GM12878 (cell line): Measurements from ENCODE around the gene MCTP2. TPM values are rescaled to one million over a fixed set of nuclear protein-coding genes. Genes with fewer than 3 reads are reported as not detected.

ENCODE experiments used
- ATAC-seq: fragments of 200-7000 bp; cut with Tn5 transposase; 3 replicates; pipeline ENCODE4 v1.9.1; 2020; ENCODE audit warnings: mild to moderate bottlenecking, moderate library complexity
- BruUV-seq: library from RNA; stranded (reverse); fragments of 400-500 nt; replicated peaks from 2 replicates; lab custom pipeline; 2021; lab: Mats Ljungman, UMichigan
- CTCF ChIA-PET: fragments of 300-600 bp; sonication (Branson Sonifier 250); formaldehyde crosslinking; extraction: SDS; loops from one replicate; lab custom pipeline; 2021; ENCODE audit warnings: inconsistent platforms; lab: Yijun Ruan, JAX
- POLR2A ChIA-PET: fragments of 350-600 bp; formaldehyde crosslinking; extraction: SDS; loops from one replicate; lab custom pipeline; 2021; ENCODE audit warnings: inconsistent platforms; lab: Charles Lee
- RAD21 ChIA-PET: fragments of 300-600 bp; sonication (Branson Sonifier 250); formaldehyde crosslinking; loops from one replicate; lab custom pipeline; 2023; ENCODE audit warnings: antibody characterized with exemption; ENCODE audit not compliant: unreplicated experiment; lab: Charles Lee
- SMC1A ChIA-PET: fragments of 300-600 bp; sonication (Branson Sonifier 250); formaldehyde crosslinking; loops from one replicate; lab custom pipeline; 2023; ENCODE audit not compliant: unreplicated experiment, uncharacterized antibody; lab: Charles Lee
- DNase-seq: peaks from one replicate; pipeline ENCODE4 v3.0.0-alpha.2; 2011; ENCODE audit warnings: low read depth, low spot score
- FAIRE-seq: peaks from 3 replicates; lab custom pipeline; 2011; peaks lifted over from hg19 to GRCh38; lab: Jason Lieb, UNC
- H2AFZ ChIP-seq: 2 replicates; pipeline ENCODE4 v1.6.0; 2011; ENCODE audit warnings: low read depth, low read length, control low read depth; ENCODE audit not compliant: control insufficient read depth
- H3K27ac ChIP-seq: 2 replicates; pipeline ENCODE4 v1.5.1; 2011; ENCODE audit warnings: control low read depth; ENCODE audit not compliant: control insufficient read depth, insufficient read depth
- H3K27me3 ChIP-seq, 2 experiments: replicated peaks in 1 of 2; 2 replicates each; pipeline versions ENCODE4 v1.6.0 to v1.6.1; 2011; ENCODE audit warnings: low read length in 1 of 2; ENCODE audit not compliant: control insufficient read depth in 2 of 2, insufficient read depth in 2 of 2
- H3K36me3 ChIP-seq, 2 experiments: 2 replicates each; pipeline ENCODE4 v1.5.1; 2011; ENCODE audit warnings: low read length in 1 of 2; ENCODE audit not compliant: control insufficient read depth in 2 of 2, insufficient read depth in 2 of 2
- H3K4me1 ChIP-seq: 2 replicates; pipeline ENCODE4 v1.6.1; 2011; ENCODE audit warnings: mild to moderate bottlenecking, low read length, moderate library complexity, mixed read lengths; ENCODE audit not compliant: control insufficient read depth, insufficient read depth
- H3K4me2 ChIP-seq: 2 replicates; pipeline ENCODE4 v1.6.0; 2011; ENCODE audit warnings: control low read depth; ENCODE audit not compliant: control insufficient read depth, insufficient read depth
- H3K4me3 ChIP-seq: fragments of 200-600 bp; sonication (generic); 2 replicates; pipeline ENCODE4 v1.5.1; 2016
- H3K79me2 ChIP-seq: 2 replicates; pipeline ENCODE4 v1.6.0; 2011; ENCODE audit warnings: low read length; ENCODE audit not compliant: control insufficient read depth, insufficient read depth
- H3K9ac ChIP-seq: 2 replicates; pipeline ENCODE4 v1.8.0; 2011; ENCODE audit warnings: low read length, control low read depth, mixed read lengths; ENCODE audit not compliant: control insufficient read depth, insufficient read depth
- H3K9me3 ChIP-seq: replicated peaks from 3 replicates; pipeline ENCODE4 v1.5.1; 2011; ENCODE audit warnings: mild to moderate bottlenecking, low read length; ENCODE audit not compliant: control insufficient read depth, insufficient read depth
- H4K20me1 ChIP-seq: 2 replicates; pipeline ENCODE4 v1.6.0; 2011; ENCODE audit not compliant: control insufficient read depth, insufficient read depth
- CHD4 ChIP-seq: fragments of 200-600 bp; sonication (generic); IDR thresholded peaks from 2 replicates; pipeline ENCODE4 v1.6.1; 2016; ENCODE audit warnings: mild to moderate bottlenecking
- CREB1 ChIP-seq: IDR thresholded peaks from 2 replicates; pipeline ENCODE4 v1.6.1; 2012; ENCODE audit warnings: low read depth, mild to moderate bottlenecking, inconsistent platforms
- RAD21 ChIP-seq: IDR thresholded peaks from 2 replicates; pipeline ENCODE4 v1.6.1; 2011; ENCODE audit warnings: mild to moderate bottlenecking, low read depth, low read length, moderate library complexity; ENCODE audit not compliant: insufficient read depth
- RBBP5 ChIP-seq: fragments of 200-600 bp; sonication (generic); conservative IDR thresholded peaks from 2 replicates; pipeline ENCODE4 v1.6.1; 2016
- SMC3 ChIP-seq: IDR thresholded peaks from 2 replicates; pipeline ENCODE4 v1.6.1; 2011; ENCODE audit warnings: low read length, improper control_type of control experiment, borderline replicate concordance
- WGBS: methylation state at CpG from one replicate; pipeline ENCODE4 v1.1.6; 2016; ENCODE audit warnings: low lambda C conversion rate; ENCODE audit not compliant: insufficient replicate concordance, insufficient coverage; ENCODE audit errors: missing lambda C conversion rate; 5-methylcytosine and 5-hydroxymethylcytosine counted together
- in situ Hi-C: fragments of 300-500 bp; cut with MboI; formaldehyde crosslinking; loops from 9 replicates; pipeline ENCODE4 v1.14.3; 2018; ENCODE audit warnings: mixed read lengths
- intact Hi-C: fragments of 100-400 bp; cut with micrococcal nuclease; formaldehyde crosslinking; loops from one replicate; pipeline ENCODE4 v1.14.2; 2022; ENCODE audit not compliant: unreplicated experiment
- polyA plus RNA-seq, 11 experiments: library from polyadenylated mRNA; depleted of rRNA in 4 of 11; unstranded in 6 of 11; stranded (reverse) in 5 of 11; fragments of >200 nt; fragmentation: Nextera tagmentation in 4 of 11; fragmentation: Illumina TruSeq in 1 of 11; extraction: Ambion mirVana in 4 of 11; extraction: Trizol in 1 of 11; gene quantifications; 1 replicate in 1 of 11; 2 replicates in 10 of 11; pipeline versions ENCODE4 v1.2.1 to v1.2.3, GENCODE V29; 2011 to 2016; ENCODE audit warnings: inconsistent platforms in 2 of 11, missing spikeins in 2 of 11, low read depth in 1 of 11
- total RNA-seq, 4 experiments: library from RNA; depleted of rRNA in 3 of 4; stranded (reverse); fragments of >200 nt in 3 of 4; fragmentation: Illumina TruSeq in 1 of 4; extraction: Trizol in 1 of 4; gene quantifications; 2 replicates each; pipeline versions ENCODE4 v1.2.1 to v1.2.3, GENCODE V29; 2013 to 2021
- TF ChIP-seq, protein P1 (sequence below), 3 experiments: IDR thresholded peaks in 2 of 3; conservative IDR thresholded peaks in 1 of 3; 2 replicates each; pipeline ENCODE4 v1.5.1; 2011; ENCODE audit warnings: low read depth in 3 of 3, low read length in 3 of 3, mild to moderate bottlenecking in 3 of 3, control low read depth in 2 of 3, moderate library complexity in 2 of 3, inconsistent platforms in 1 of 3, mixed read lengths in 1 of 3; ENCODE audit not compliant: control insufficient read depth in 2 of 3, insufficient read depth in 1 of 3; ENCODE audit errors: extremely low read depth in 1 of 3
- TF ChIP-seq, protein P2 (sequence below): IDR thresholded peaks from 2 replicates; pipeline ENCODE4 v1.6.1; 2011; ENCODE audit warnings: mild to moderate bottlenecking, low read depth, low read length, moderate library complexity; ENCODE audit not compliant: insufficient replicate concordance
- TF ChIP-seq, protein P3 (sequence below): fragments of 450-650 bp; IDR thresholded peaks from 2 replicates; pipeline ENCODE4 v1.6.1; 2016; ENCODE audit warnings: mild to moderate bottlenecking, moderate library complexity, borderline replicate concordance
- TF ChIP-seq, protein P4 (sequence below): fragments of 450-650 bp; IDR thresholded peaks from 2 replicates; pipeline ENCODE4 v1.6.1; 2016; ENCODE audit warnings: mild to moderate bottlenecking
- TF ChIP-seq, protein P5 (sequence below): IDR thresholded peaks from 2 replicates; pipeline ENCODE4 v1.6.1; 2012; ENCODE audit warnings: low read depth, low read length, improper control_type of control experiment

The MCTP2 gene
- total and polyA plus RNA-seq, 10 of the 15 experiments (the other 5 are each of a cell fraction or from before 2014, with no cell fraction given), result 0.24 to 48.5 (median 0.88) TPM

DNA sequence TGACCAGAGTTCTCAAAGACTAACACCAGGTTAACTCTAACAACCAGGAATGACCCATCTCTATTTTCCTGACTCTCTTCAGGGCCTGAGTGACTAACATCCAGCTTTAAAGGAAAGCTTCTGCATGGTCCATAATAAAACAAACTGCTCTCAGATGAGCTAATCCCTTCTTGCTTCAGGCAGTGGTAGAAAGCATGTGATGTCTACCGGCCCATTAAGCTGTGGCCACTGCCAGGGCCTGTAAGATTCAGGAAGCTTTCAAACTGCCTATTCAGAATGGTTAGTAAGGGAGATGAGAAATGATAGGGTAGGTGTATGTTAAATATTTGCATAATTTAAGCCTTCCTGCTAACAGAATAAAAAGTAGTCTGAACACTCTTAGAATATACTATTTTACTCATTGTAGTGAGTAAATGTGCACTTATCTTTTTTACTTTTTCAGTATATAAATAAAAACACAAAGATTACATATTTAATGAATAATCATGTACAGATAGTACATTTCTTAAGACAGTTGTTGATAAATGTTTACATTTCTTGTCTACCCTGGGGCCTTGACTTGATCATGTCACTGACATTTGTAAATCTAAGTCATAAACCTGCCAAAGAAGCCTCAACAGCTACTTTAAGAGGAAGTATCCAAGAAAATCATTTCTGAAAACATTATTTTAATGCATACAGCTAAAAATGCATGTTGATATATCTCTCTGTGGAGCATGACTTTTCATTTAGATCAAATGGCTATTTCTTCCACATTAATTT, 222.0 kb downstream of the MCTP2 start:
- BruUV-seq, result no TSS peak
- H3K27me3 ChIP-seq, result no peaks in the 10 kb centered on the region
- CTCF ChIA-PET, result interaction anchor here (0.8 to 1.1 kb wide), 4 partner anchors 10 to 296 kb away, joined by 3 read pairs; no protein-coding TSS in a partner anchor
- TF ChIP-seq, protein P1, sequence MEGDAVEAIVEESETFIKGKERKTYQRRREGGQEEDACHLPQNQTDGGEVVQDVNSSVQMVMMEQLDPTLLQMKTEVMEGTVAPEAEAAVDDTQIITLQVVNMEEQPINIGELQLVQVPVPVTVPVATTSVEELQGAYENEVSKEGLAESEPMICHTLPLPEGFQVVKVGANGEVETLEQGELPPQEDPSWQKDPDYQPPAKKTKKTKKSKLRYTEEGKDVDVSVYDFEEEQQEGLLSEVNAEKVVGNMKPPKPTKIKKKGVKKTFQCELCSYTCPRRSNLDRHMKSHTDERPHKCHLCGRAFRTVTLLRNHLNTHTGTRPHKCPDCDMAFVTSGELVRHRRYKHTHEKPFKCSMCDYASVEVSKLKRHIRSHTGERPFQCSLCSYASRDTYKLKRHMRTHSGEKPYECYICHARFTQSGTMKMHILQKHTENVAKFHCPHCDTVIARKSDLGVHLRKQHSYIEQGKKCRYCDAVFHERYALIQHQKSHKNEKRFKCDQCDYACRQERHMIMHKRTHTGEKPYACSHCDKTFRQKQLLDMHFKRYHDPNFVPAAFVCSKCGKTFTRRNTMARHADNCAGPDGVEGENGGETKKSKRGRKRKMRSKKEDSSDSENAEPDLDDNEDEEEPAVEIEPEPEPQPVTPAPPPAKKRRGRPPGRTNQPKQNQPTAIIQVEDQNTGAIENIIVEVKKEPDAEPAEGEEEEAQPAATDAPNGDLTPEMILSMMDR (IDR thresholded peaks at IDR 0.05 in 2 of 3, conservative IDR thresholded peaks at IDR 0.05 in 1 of 3; ENCODE audit: control insufficient read depth in 2 of 3, extremely low read depth in 1 of 3, insufficient read depth in 1 of 3, low read depth in 3 of 3, low read length in 3 of 3), result no peak
- TF ChIP-seq RAD21 (no peak), CHD4 (no peak), SMC3 (no peak), RBBP5 (no peak), CREB1 (no peak)
- TF ChIP-seq, protein P2, sequence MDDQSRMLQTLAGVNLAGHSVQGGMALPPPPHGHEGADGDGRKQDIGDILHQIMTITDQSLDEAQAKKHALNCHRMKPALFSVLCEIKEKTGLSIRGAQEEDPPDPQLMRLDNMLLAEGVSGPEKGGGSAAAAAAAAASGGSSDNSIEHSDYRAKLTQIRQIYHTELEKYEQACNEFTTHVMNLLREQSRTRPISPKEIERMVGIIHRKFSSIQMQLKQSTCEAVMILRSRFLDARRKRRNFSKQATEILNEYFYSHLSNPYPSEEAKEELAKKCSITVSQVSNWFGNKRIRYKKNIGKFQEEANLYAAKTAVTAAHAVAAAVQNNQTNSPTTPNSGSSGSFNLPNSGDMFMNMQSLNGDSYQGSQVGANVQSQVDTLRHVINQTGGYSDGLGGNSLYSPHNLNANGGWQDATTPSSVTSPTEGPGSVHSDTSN, result no peak
- TF ChIP-seq, protein P3, sequence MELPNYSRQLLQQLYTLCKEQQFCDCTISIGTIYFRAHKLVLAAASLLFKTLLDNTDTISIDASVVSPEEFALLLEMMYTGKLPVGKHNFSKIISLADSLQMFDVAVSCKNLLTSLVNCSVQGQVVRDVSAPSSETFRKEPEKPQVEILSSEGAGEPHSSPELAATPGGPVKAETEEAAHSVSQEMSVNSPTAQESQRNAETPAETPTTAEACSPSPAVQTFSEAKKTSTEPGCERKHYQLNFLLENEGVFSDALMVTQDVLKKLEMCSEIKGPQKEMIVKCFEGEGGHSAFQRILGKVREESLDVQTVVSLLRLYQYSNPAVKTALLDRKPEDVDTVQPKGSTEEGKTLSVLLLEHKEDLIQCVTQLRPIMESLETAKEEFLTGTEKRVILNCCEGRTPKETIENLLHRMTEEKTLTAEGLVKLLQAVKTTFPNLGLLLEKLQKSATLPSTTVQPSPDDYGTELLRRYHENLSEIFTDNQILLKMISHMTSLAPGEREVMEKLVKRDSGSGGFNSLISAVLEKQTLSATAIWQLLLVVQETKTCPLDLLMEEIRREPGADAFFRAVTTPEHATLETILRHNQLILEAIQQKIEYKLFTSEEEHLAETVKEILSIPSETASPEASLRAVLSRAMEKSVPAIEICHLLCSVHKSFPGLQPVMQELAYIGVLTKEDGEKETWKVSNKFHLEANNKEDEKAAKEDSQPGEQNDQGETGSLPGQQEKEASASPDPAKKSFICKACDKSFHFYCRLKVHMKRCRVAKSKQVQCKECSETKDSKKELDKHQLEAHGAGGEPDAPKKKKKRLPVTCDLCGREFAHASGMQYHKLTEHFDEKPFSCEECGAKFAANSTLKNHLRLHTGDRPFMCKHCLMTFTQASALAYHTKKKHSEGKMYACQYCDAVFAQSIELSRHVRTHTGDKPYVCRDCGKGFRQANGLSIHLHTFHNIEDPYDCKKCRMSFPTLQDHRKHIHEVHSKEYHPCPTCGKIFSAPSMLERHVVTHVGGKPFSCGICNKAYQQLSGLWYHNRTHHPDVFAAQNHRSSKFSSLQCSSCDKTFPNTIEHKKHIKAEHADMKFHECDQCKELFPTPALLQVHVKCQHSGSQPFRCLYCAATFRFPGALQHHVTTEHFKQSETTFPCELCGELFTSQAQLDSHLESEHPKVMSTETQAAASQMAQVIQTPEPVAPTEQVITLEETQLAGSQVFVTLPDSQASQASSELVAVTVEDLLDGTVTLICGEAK, result no peak
- TF ChIP-seq, protein P4, sequence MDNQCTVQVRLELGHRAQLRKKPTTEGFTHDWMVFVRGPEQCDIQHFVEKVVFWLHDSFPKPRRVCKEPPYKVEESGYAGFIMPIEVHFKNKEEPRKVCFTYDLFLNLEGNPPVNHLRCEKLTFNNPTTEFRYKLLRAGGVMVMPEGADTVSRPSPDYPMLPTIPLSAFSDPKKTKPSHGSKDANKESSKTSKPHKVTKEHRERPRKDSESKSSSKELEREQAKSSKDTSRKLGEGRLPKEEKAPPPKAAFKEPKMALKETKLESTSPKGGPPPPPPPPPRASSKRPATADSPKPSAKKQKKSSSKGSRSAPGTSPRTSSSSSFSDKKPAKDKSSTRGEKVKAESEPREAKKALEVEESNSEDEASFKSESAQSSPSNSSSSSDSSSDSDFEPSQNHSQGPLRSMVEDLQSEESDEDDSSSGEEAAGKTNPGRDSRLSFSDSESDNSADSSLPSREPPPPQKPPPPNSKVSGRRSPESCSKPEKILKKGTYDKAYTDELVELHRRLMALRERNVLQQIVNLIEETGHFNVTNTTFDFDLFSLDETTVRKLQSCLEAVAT, result no peak
- TF ChIP-seq, protein P5, sequence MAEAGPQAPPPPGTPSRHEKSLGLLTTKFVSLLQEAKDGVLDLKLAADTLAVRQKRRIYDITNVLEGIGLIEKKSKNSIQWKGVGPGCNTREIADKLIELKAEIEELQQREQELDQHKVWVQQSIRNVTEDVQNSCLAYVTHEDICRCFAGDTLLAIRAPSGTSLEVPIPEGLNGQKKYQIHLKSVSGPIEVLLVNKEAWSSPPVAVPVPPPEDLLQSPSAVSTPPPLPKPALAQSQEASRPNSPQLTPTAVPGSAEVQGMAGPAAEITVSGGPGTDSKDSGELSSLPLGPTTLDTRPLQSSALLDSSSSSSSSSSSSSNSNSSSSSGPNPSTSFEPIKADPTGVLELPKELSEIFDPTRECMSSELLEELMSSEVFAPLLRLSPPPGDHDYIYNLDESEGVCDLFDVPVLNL, result no peak

More for the DNA sequence above, 222.0 kb downstream of the MCTP2 start:
- in situ Hi-C loops (no loop called here), intact Hi-C loops (no loop called here)
- ATAC-seq (no peak), FAIRE-seq (no peak), DNase-seq (no peak)
- no peak overlapping the region for H3K9ac ChIP-seq
- H4K20me1 ChIP-seq, result no peaks in the 10 kb centered on the region
- H3K9me3 ChIP-seq, result no peaks in the 10 kb centered on the region
- H2AFZ ChIP-seq, result no peak overlapping the region
- no peak overlapping the region for H3K27ac ChIP-seq
- 70% methylated on average over 1 of the region's 1 CpG for WGBS
- H3K4me3 ChIP-seq, result no peak overlapping the region
- H3K79me2 ChIP-seq, result no peaks in the 10 kb centered on the region
- SMC1A ChIA-PET, result interaction anchor here (1.0 to 1.6 kb wide), 3 partner anchors 9 to 25 kb away, joined by 3 to 5 read pairs (median 4); no protein-coding TSS in a partner anchor
- no peaks in the 10 kb centered on the region for H3K36me3 ChIP-seq
- POLR2A ChIA-PET, result interaction anchor here (0.5 kb wide), 1 partner anchor 30 kb away, joined by 3 read pairs; no protein-coding TSS in a partner anchor
- H3K4me2 ChIP-seq, result no peak overlapping the region
- RAD21 ChIA-PET, result interaction anchor here (1.4 kb wide), 1 partner anchor 10 kb away, joined by 3 read pairs; no protein-coding TSS in a partner anchor
- no peaks in the 10 kb centered on the region for H3K4me1 ChIP-seq
